Stimulated activated CD4-positive, alpha-beta T cell treated with anti-CD3 and anti-CD28 coated beads, Interleukin-1b, Interleukin-23, amount 100 ng/mL, for 24 hours (primary cell): ENCODE data around the gene ESRP2.
A peak's percentile ranks its signal among the peaks of the same experiment; 100 is the strongest.

ENCODE experiments used
- DNase-seq, 4 experiments: peaks; one replicate each; pipeline ENCODE4 v3.0.0-alpha.2; 2020; ENCODE audit warnings: low read depth in 4 of 4, low spot score in 1 of 4

ESRP2 gene

DNA sequence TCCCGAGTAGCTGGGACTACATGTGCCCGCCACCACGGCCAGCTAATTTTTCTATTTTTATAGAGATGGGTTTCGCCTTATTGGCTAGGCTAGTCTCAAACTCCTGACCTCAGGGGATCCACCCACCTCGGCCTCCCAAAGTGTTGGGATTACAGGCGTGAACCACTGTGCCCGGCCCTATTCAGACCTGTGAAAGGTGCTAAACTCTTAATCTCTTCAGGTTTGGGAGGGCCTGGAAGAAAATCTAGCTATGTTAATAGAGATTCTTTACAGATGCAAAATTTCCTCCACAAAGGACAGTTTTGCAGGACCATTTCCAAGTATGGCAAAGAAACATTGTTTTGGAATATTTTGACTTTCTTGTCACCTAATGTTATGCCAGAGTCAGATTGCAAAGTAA is 6.2 kb upstream of the ESRP2 start:
- DNase-seq: no peak

DNA sequence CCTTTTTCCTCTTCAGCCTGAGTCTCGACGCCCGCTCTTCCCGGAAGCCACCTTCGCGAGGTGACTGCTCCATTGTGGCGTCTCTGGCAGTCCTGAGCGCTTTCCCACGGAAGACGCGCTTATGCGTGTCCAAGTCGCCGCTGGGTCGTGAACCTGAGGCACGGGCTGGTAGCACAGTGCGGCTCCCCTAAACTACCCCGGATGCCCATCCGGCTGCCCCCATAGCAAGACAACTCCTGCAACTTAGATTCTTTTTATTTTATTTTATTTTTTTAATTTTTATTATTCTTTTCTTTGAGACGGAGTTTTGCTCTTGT is 2.1 kb upstream of the ESRP2 start:
- no peak for DNase-seq

DNA sequence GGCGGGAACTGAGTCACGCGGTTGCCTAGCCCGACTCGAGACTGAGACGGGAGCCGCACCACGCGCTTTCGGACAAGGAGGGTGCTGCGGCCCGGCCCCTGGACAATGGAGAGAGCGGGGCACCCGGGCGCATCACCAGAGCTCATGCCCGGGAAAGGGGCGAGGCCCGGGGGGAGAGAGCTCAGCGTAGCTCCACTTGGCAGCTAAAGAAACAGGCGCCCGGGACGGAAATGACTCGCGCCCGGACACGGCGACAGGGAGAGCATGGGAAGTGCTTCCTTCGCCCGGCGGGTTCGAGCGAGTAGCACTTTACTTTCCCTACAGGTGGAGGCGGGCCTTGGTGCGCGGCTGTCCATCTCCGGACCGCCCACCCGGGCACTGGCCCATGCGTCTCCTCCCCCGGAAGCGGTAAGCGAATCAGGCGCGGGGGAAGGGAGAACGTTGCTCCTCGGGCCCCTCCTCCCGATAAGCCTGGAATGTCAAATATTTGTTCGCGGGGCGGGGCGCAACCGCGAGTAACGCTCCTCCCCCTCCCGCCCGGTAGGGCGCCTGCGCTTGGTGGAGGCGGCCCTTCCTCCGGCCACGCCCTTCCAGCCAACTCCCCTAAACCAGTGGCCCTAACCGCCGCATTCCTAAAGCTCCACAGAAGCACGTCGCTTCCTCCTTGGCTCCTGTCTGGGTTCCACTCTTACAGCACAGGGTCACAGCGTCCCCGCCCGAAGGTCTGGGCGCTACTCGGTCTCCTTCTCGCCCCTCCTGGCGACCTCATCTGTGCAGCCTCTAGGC is 1.5 kb upstream of the ESRP2 start:
- peak; percentile 67 to 93 (median 82) for DNase-seq

DNA sequence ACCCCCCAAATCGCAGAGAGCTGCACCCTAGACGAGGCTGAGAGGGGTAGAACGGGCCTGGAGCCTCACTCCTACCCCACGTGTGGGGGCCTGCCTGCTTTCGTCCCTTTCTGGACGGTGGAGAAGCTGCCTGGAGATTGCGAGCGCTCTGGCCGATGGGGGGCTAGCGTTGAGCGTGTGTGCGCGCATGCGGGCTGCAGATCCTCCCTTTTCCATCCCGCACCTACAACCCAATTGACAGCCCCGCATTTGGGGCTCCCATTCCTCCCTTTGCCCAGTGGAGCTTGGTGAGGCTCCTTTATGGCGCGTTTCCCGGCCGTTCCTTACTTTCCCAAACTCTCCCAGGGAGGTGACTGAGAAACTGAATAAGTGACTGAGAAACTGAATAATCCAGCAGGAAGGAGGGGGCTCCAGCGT is 907 bp upstream of the ESRP2 start:
- no peak for DNase-seq

DNA sequence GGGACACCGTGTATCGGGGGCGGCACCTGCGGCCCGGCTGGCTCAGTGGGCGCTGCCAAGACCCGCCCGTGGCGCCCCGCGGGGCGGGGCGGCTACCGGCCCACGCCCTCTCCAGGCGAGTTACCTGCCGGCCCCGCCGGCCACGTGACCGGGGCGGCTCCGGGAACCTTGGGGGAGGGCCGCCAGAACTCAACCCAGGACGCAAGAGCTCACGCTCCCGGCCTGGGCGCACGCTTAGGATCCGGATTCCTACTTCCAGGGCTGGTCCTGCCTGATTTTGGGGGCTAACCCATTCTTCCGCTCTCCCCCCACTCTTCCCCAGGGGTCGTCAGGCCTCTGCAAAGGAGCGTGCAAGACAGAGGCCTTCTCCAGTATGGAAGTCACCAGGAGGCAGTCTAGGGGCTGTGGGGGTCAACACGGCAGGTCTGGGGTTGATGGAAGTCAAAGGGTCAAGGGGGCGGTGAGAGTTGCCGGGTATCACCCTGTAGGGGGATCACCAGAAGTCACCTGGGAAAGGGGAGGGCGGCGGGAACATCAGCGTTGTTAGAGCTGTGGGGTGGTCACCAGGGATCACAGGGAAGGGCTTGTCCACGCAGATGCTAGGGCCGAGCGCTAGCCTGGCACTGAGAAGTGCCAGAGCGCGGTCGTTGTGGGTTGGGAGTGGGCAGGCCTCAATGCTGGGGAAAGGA is 354 bp upstream of the ESRP2 start:
- no peak for DNase-seq

DNA sequence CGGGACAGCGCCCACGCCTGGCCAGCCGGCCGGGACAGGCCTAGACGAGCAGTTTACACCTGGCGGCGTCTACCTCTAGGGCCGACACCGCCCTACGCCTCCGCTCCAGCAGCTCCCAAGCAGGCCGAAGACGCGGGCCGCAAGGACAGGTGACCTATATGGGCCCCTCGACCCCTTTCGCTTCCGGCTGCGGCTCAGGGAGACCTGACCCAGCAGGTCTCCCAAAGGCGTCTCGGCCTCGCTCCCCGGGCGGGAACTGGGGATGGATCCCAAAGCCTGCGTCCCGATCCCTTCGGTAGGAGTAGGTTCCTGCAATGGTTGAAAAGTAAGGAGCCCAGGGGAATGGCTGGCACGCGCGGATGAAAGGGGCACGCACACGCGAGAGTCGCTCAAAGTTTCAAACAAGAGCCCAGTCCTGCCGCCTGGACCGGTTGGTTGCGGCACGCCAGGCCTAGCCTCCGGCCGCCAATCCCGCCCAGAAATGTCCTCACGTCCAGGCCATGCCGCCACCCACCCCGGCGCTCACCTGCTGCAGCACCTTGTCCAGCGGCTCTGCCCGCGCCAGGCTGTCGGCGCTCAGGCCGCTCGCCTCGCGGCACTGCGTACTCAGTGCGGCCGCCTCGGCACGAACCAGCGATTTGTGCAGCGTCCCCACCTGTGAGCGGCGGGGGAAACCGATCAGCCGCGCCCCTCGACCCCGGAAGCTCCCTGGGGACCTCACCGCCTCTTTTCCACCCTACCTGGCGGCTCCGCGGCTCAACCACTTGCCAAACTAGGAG is 630 bp downstream of the ESRP2 start:
- DNase-seq: no peak

DNA sequence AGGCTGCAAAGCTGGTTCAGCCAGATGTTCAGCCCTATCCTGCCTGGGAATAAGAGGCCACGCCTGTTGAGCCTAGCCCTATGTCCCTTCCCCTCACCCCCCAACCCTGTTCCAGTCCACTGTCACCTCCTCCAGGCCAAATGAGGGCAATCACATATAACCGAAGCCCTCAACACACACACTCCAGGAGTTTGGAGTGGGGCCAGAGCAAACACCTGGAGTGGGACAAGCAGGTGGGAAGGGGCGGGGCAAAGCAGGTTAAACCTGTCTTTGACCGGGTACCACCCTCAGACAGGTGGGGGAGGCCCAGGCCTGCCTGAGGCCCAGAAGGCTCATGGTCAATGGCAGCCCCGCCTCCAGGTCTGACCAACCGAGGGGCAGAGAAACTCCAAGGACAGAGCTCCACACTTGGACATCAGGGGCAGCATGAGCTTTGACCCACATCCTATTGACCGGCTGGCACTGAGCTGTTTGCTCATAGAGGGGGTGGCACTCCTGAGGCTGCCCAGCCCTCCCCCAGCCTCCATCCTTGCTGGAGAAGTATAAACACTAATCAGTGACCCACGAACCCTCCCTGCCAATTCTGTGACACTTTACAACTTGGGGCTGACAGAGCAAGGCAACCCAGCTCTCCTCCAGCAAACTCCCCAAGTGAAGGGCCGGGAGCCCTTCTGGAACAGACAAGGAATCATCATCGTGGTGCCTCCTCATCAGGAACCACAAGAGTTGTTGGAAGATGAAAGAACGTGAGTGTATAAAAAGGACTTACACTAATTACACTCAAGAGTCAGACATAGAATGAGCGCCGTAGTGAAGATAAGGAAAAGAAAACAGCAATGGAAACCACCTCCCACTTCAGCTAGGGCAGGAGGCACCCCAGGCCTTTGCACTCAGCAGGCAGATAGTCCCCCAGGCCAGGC is 1.5 kb downstream of the ESRP2 start:
- DNase-seq: no peak

DNA sequence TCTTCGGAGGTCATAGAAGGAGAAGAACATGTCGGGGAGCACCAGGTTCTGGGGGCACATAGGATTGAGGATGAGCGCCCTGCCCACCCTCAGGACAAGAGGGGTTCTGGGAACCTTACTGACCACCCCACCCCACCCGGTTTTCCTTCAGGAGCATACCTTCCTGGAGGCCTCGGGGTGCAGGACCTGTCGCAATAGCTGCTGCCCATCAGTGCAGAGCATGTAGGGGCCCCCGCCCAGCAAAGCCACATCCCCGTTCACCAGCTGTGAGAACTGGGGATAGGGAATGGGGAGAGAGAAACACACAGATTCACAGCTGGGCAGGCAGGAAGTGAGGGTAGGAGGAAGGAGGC is 2.1 kb downstream of the ESRP2 start:
- DNase-seq: no peak

DNA sequence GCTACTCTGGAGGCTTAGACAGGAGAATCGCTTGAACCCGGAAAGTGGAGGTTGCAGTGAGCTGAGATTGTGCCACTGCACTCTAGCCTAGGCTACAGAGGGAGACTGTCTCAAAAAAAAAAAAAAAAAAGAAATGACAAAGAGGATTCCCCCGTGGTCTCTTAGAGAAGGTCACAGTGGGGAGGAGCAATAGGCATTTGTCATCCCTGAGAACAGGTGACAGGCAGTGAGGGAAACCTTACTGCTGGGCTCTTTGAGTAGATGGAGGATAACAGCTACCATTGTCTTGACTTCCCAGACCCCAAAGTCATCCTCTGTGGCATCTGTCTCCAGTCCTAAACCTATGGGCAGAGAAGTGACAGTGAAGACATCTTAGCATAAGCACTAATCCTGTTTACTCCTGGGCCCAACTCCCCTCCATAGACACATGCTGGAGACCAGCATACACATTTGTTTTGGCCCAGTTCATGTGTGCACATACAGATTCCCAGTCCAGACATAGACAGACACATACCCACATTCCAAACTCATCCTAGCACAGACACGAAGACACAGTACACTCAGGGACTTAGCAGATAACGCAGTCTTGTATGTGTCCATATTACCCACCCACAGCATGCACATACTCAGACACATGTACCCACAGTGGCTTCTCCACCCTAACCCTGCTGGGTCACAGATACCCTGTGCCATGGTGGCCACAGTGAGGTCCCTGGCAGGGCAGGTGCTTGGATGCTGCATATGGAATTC is 2.7 kb downstream of the ESRP2 start:
- no peak for DNase-seq

DNA sequence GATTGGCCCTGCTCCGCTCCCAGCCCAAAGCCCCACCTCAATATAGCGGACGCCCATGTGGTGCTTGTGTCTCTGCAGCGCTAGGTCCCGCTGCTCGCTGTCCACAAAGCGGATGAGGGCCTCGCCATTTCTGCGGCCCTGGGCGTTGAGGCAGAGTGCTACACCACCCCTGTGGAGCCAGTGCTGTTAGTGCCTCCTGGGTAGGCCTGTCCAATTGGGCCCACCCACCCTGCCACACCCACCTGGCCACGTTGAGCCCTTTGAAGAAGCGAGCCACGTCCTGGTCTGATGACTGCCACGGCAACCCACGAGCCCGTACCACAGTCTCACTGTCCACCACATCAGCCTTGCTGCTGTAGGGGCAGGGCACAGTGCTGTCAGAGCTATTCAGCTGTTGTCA is 3.6 kb downstream of the ESRP2 start:
- DNase-seq: no peak

DNA sequence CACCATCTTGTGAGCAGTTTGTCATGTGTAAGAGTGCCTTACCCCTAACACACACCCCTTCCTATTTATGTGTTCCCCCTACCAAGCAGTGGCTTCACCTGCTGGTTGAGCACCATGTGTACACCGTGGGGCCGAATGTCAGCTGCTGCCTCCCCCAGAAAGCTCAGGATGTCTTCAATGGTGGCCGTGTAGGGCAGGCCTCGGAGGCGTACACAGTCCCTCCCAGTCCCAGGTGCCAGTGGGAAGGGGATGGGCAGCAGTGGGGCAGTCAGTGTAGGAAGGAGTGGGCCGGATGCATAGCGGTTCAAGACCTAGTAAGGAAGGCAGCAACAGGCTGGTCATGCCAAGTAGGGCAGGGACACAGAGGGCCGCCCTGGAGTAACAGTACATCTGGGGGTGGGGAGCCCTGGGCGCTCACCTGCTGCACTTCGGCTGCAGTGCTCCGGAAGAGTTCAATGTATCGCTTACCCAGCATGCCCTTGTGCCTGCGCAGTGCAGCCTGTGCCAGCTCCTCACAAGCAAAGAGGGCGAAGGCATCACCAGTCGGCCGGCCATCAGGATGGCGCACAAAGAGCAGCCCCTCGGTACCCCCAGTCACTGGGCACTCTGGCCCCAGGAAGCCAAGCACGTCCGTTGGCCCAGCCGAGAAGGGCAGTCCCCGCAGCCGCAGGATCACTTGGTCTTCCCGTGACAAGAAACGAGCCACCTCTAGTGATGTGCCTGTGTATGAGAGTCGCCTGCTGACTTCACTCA is 4.4 kb downstream of the ESRP2 start:
- DNase-seq: no peak

DNA sequence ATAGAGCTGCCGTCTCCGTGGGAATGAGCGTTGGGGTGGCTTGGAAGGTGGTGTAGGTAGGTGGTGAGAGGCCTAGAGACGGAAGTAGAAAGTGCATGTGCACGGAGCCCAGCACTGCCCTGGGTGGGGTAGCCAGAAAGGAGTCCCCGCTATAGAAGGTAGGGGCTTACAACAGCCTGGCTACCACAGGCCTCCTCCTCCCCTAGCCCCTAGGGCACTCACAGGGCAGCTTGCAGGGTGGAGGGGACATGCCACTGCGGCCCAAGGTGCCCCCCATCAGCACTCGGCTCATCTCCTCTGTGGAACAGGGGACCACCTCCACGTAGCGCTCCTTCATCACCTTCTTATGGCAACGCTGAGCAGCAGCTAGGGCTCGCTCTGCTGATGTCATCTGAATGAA is 5.0 kb downstream of the ESRP2 start:
- no peak for DNase-seq

DNA sequence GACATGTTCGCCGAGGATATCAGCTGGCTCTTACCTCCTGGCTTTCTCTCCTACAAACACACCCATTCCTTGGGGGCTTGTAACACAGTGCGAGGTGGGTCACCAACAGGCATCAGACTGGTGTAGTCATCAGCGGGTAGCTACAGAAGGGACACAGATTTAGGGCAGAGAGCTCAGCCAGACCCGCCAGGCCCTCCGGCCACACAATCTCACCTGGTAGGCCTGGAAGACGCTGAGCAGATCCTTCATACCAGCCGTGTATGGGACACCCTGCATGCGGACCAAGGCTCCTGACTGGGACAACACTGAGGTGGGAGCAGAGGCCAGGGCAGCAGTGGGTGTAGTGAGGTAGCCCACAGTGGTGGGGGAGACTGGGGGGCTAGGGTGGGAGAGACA is 5.8 kb downstream of the ESRP2 start:
- no peak for DNase-seq

DNA sequence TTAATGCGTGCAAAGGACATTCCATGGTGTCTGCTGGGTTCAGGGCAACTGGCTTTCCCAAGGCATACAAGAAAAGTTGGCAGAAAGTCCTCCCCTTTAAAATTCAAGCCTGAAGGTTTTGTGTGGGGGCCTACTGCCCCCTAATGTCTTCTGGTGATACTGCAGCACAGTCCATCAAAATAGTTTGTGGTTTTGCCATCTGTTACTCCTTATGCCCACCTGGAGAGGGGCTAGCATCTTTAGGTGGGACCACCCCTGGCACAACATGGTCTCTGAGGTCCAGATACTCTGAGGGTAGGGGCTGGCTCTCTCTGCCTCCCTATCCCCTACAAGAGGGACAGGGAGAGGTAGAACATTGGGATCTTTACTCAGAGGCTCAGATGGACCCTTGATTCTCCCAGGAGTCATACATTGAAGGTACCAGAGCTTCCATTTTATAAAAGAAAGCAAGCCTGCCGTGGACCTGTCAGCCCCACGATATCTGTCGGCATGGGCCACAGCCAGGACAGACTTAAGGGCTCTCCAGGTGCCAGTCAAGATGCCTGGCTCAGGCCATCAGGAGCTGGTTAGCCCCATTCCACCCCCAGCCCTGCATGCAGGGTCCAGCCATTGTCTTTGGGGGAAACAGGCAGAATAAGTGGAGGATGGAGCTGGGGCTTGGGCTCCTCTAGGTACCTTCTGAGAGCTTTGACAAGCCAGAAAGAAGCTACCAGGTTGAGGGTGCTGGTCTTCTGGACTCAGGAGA is 6.3 kb downstream of the ESRP2 start:
- no peak for DNase-seq

DNA sequence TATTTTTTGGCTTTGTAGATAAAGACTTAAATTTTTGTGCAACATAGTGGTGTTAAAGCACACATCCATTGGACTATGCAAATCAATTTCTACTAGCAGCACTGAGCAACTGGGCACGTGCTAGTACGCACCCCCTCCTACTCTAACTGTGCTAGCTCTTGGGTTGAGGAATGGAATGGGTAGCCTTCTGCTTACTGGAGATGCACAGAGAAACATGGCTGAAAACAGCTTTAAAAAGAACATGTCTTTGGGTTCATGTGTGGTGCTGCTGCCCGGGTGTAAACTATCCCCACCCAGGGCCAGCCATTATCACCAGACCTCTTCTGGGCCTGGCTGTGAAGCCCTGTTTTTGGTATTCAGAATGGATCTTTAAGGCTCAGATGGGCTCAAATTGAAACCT is 7.3 kb downstream of the ESRP2 start:
- DNase-seq: no peak

DNA sequence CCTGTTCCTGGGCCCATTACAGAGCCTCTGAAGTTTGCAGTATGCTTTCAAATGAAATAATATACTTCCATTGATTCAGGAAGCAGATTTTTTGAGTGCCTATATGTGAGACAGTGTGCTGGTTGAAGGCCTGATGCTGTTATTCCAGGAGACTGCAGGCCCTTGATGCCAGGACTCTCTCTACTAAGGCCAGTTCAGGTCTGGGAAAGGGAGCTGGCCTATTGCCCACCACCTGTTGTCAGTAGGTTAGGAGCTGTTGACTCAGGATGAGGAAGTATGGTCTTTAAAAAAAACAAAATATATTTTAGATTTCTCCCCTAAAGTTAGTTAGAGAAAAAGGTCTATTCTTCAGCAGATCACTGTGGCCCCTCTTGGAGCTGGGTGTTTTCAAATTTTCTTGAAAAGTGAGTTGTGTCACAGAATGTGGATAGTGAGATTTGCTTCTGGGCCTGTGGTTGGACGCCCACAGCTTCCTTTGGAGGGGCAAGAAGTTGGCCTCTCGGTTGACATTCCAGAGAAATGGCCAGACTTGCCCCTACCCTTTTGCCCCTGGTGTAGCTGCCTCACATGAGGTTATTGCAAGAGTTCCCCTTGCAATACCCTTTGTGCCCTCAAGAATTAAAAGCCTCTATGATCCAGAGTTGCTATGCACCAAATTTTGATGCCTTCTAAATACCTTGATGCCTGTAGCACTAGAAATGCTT is 7.9 kb downstream of the ESRP2 start:
- no peak for DNase-seq

DNA sequence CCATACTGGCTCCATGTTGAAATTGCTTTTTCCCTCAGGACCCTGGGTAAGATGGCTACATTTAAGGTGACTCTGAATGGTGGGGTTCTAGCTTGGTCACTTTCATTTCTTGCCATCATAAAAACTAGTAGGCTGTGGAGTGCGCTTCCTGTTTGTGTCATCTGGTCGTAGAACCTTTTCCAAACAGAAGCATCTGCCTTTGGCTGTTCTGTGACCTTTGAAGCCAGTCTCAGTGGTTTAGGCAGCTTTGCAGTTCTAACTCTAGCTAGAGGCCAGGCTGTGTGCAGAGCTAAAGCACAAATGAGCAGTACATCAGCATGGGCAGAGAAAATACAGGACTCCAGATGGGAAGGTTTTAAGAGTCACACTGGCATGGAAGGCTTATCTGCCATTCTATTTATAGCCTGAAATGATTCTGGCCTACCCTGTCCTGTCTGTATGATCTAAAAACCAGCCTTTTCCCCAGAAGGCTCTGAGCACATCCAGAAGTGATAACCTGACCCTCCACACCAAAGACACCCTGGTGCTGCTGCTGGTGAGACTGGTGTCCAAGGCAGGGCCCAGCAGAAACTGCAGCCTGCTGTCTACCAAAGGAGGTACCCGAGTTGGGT is 8.6 kb downstream of the ESRP2 start:
- DNase-seq: no peak

DNA sequence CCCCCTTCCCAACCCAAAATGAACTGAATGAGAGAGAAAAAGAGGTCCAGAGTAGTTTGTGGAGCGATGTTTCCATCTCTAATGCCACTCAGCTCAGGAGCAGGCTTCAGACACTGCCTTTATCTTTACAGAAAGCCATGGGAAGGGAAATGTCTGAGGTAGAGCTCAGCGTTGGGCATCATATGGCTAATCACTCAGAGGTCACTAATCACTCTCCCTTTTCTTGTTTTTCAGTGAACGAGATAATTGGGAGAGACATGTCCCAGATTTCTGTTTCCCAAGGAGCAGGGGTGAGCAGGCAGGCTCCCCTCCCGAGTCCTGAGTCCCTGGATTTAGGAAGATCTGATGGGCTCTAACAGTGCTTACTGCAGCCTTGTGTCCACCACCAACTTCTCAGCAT is 9.8 kb downstream of the ESRP2 start:
- no peak for DNase-seq
